RWPE2 (cell line): ENCODE results near the gene MFSD6.

ENCODE experiments used
- ATAC-seq: fragments of 200-7000 bp; cut with Tn5 transposase; 3 replicates; pipeline ENCODE4 v1.9.1; 2021; ENCODE audit warnings: low read depth
- DNase-seq: peaks from one replicate; pipeline ENCODE4 v3.0.0-alpha.2; 2020; ENCODE audit warnings: low spot score
- H3K27ac ChIP-seq: fragments of 450-650 bp; 2 replicates; pipeline ENCODE4 v1.5.1; 2017; ENCODE audit warnings: mild to moderate bottlenecking; ENCODE audit not compliant: poor library complexity, severe bottlenecking
- H3K27me3 ChIP-seq: fragments of 250-450 bp; sonication (Bioruptor Pico); 2 replicates; pipeline ENCODE4 v1.5.1; 2021; ENCODE audit warnings: mild to moderate bottlenecking, moderate library complexity; ENCODE audit not compliant: insufficient read depth, poor library complexity, severe bottlenecking
- H3K36me3 ChIP-seq: fragments of 250-450 bp; sonication (Bioruptor Pico); 2 replicates; pipeline ENCODE4 v1.5.1; 2020; ENCODE audit warnings: low read depth, mild to moderate bottlenecking, moderate library complexity
- H3K4me1 ChIP-seq: fragments of 250-450 bp; sonication (Bioruptor Pico); 2 replicates; pipeline ENCODE4 v1.5.1; 2021; ENCODE audit warnings: mild to moderate bottlenecking, moderate library complexity; ENCODE audit not compliant: insufficient read depth, poor library complexity, severe bottlenecking
- H3K4me3 ChIP-seq: fragments of 250-450 bp; sonication (Bioruptor Pico); 2 replicates; pipeline ENCODE4 v1.5.1; 2021; ENCODE audit warnings: mild to moderate bottlenecking, moderate library complexity; ENCODE audit not compliant: severe bottlenecking
- H3K9me3 ChIP-seq: fragments of 250-450 bp; sonication (Bioruptor Pico); 2 replicates; pipeline ENCODE4 v1.5.1; 2021; ENCODE audit warnings: mild to moderate bottlenecking, moderate library complexity; ENCODE audit not compliant: severe bottlenecking
- CTCF ChIP-seq: fragments of 450-650 bp; IDR thresholded peaks from one replicate; pipeline ENCODE4 v1.5.1; 2017; ENCODE audit warnings: mild to moderate bottlenecking, moderate library complexity; ENCODE audit not compliant: poor library complexity, severe bottlenecking

Gene MFSD6

DNA sequence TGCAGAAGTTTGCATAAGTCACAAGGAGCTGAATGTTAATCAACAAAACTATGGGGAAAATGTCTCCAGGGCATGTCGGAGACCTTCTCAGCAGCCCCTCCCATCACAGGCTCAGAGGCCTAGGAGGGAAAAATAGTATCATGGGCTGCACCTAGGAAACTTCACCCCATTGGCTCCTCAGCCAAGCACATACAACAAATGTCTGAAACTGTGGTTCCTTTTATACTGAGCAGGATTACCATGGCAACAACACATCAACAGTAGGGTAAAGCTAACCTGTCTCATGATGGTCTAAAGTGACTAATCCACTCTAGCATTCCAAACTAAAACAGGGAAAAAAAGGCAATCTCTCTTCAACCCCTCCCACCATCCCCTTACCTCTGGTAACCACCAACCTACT is 129.6 kb downstream of the MFSD6 start:
- ATAC-seq = no peak

DNA sequence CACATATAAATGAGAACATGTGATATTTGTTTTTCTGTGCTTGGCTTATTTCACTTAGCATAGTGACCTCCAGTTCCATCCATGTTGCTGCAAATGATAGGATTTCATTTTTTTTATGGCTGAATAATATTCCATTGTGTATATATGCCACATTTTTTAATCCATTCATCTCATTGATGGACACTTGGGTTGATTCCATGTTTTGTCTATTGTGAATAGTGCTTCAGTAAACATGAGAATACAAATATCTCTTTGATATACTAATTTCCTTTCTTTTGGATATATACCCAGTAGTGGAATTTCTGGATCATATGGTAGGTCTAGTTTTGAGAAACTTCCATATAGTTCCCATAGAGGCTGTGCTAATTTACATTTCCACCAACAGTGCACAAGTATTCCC is 130.0 kb downstream of the MFSD6 start:
- ATAC-seq = no peak

More for the DNA sequence above, 129.6 kb downstream of the MFSD6 start:
- Histone ChIP-seq H3K27me3 (no peaks in the 10 kb centered on the region), H3K27ac (no peak overlapping the region), H3K4me1 (peaks cover 6% of the 10 kb centered on the region), H3K36me3 (no peaks in the 10 kb centered on the region; the same call in 1 of the 2 replicates), H3K9me3 (peaks cover 22% of the 10 kb centered on the region), H3K4me3 (no peak overlapping the region)
- no peak for TF ChIP-seq CTCF
- DNase-seq = no peak

DNA sequence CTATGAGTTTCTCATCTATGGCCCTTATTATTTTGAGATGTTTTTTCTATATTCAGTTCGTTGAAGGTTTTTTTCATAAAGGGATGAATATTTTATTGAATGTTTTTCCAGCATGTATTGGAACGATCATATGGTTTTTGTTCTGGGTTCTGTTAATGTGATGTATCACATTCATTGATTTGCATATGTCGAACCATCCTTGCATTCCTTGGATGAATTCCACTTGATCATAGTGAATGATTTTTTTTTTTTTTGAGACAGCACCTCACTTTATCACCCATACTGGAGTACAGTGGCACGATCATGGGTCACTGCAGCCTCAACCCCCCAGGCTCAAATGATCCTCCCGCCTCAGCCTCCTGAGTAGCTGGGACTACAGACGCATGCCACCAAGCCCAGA is 131.9 kb downstream of the MFSD6 start:
- DNase-seq (no peak), ATAC-seq (no peak)
- Histone ChIP-seq H3K9me3 (peaks cover 22% of the 10 kb centered on the region), H3K27ac (no peak overlapping the region), H3K36me3 (no peaks in the 10 kb centered on the region; the same call in 1 of the 2 replicates), H3K4me1 (peaks cover 6% of the 10 kb centered on the region), H3K4me3 (no peak overlapping the region), H3K27me3 (no peaks in the 10 kb centered on the region)
- TF ChIP-seq CTCF = no peak

More for the DNA sequence above, 130.0 kb downstream of the MFSD6 start:
- H3K27me3 ChIP-seq = no peaks in the 10 kb centered on the region
- DNase-seq = no peak
- H3K27ac ChIP-seq = no peak overlapping the region
- peaks cover 22% of the 10 kb centered on the region for H3K9me3 ChIP-seq
- H3K4me1 ChIP-seq = peaks cover 6% of the 10 kb centered on the region
- no peak for TF ChIP-seq CTCF
- H3K36me3 ChIP-seq = no peaks in the 10 kb centered on the region; the same call in 1 of the 2 replicates
- H3K4me3 ChIP-seq = no peak overlapping the region

- DNase-seq (no peak), ATAC-seq (no peak)
- H3K27ac ChIP-seq = no peak overlapping the region
- TF ChIP-seq CTCF = no peak
- no peak overlapping the region for H3K4me3 ChIP-seq
- H3K27me3 ChIP-seq = no peaks in the 10 kb centered on the region
- H3K36me3 ChIP-seq = no peaks in the 10 kb centered on the region; the same call in 1 of the 2 replicates
- peaks cover 13% of the 10 kb centered on the region for H3K9me3 ChIP-seq
- peaks cover 8% of the 10 kb centered on the region for H3K4me1 ChIP-seq
Measured at GRCh38 chr2:190545093-190545492, 136.9 kb downstream of the MFSD6 start.

DNA sequence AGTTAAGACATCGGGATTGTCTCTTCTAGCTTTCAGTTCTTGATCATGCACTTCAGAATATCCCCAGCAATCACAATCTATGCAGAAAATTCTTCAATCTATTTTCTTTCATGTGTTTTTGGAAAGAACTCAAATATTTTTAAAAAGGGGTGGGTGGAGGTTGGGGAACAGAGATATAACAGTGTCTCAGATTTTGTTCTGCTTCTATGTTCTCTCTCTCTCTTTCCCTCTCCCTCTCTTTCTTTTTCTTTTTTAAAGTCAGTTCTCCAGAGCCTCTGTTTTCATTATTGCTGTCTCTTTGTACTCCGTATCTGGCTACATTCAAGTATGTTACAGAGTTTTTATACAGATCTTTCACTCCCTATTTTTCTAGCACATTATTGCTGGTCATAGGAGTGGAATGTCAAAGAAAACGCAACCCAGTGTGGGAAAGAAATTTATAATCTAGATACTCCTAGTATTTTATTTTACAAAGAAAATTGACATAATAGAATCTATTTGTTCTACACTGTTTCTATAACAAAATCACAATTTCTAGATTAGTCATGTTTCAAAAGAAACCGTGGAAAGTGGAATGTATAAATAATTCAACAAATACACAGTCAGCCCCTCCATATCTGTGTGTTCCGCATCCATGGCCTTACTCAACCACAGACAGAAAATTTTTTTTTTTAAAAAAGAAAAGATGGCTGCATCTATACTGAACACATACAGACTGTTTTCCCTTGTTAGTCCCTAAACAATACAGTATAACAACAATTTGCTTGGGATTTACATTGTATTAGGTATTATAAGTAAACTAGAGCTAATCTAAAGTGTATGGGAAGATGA is 137.6 kb downstream of the MFSD6 start:
- TF ChIP-seq CTCF = no peak
- Histone ChIP-seq H3K4me3 (no peak overlapping the region), H3K9me3 (peaks cover 8% of the 10 kb centered on the region), H3K4me1 (peaks cover 8% of the 10 kb centered on the region), H3K36me3 (no peaks in the 10 kb centered on the region; the same call in 1 of the 2 replicates), H3K27me3 (no peaks in the 10 kb centered on the region), H3K27ac (no peak overlapping the region)
- DNase-seq = no peak
- ATAC-seq = no peak
